Nephron (organoid): ENCODE data around the gene CARD19.

Experiments
- H3K27ac Mint-ChIP-seq, 3 experiments: 2 replicates each; pipeline ENCODE4 v1.8.0; 2020; ENCODE audit warnings: mixed read lengths in 3 of 3, mild to moderate bottlenecking in 2 of 3, moderate library complexity in 1 of 3
- H3K27me3 Mint-ChIP-seq: 2 replicates; pipeline ENCODE4 v1.8.0; 2021; ENCODE audit warnings: low read depth, mild to moderate bottlenecking, moderate library complexity, mixed read lengths
- H3K36me3 Mint-ChIP-seq: 2 replicates; pipeline ENCODE4 v1.8.0; 2020; ENCODE audit warnings: low read depth, mixed read lengths
- H3K4me1 Mint-ChIP-seq: 2 replicates; pipeline ENCODE4 v1.8.0; 2020; ENCODE audit warnings: mixed read lengths
- H3K4me3 Mint-ChIP-seq, 3 experiments: 2 replicates each; pipeline ENCODE4 v1.8.0; 2020; ENCODE audit warnings: mild to moderate bottlenecking in 3 of 3, mixed read lengths in 3 of 3, moderate library complexity in 2 of 3
- H3K9me3 Mint-ChIP-seq: 2 replicates; pipeline ENCODE4 v1.8.0; 2020; ENCODE audit warnings: mixed read lengths
- CTCF ChIP-seq, 3 experiments: fragments of 200-600 bp; sonication (generic); IDR thresholded peaks; one replicate each; pipeline ENCODE4 v1.5.0; 2021; ENCODE audit warnings: antibody characterized with exemption in 3 of 3; ENCODE audit not compliant: unreplicated experiment in 3 of 3

Gene CARD19

GRCh38 chr9:93083592-93084470, 12.2 kb upstream of the CARD19 start:
- Mint-ChIP-seq H3K36me3 (no peaks in the 10 kb centered on the region), H3K9me3 (no peaks in the 10 kb centered on the region), H3K4me3 (no peak overlapping the region), H3K4me1 (peaks cover 6% of the 10 kb centered on the region), H3K27me3 (no peaks in the 10 kb centered on the region), H3K27ac (peak overlapping the region in 2 of 3 experiments; percentile 46 to 49)
- no peak for TF ChIP-seq CTCF (IDR thresholded peaks at IDR 0.05; ENCODE audit: unreplicated experiment in 3 of 3)

- Mint-ChIP-seq H3K4me3 (no peak overlapping the region), H3K27ac (no peak overlapping the region), H3K27me3 (no peaks in the 10 kb centered on the region), H3K9me3 (no peaks in the 10 kb centered on the region), H3K4me1 (peaks cover 6% of the 10 kb centered on the region), H3K36me3 (no peaks in the 10 kb centered on the region)
- no peak for TF ChIP-seq CTCF (IDR thresholded peaks at IDR 0.05; ENCODE audit: unreplicated experiment in 3 of 3)
Observed at GRCh38 chr9:93084471-93084881, 11.5 kb upstream of the CARD19 start.

GRCh38 chr9:93085676-93086075, 10.3 kb upstream of the CARD19 start:
- H3K9me3 Mint-ChIP-seq: no peaks in the 10 kb centered on the region
- no peak for TF ChIP-seq CTCF (IDR thresholded peaks at IDR 0.05; ENCODE audit: unreplicated experiment in 3 of 3)
- H3K36me3 Mint-ChIP-seq: no peaks in the 10 kb centered on the region
- H3K27ac Mint-ChIP-seq: no peak overlapping the region
- H3K4me3 Mint-ChIP-seq: no peak overlapping the region
- H3K27me3 Mint-ChIP-seq: no peaks in the 10 kb centered on the region
- peaks cover 6% of the 10 kb centered on the region for H3K4me1 Mint-ChIP-seq

- H3K27ac Mint-ChIP-seq: no peak overlapping the region
- H3K4me1 Mint-ChIP-seq: peaks cover 11% of the 10 kb centered on the region
- no peaks in the 10 kb centered on the region for H3K36me3 Mint-ChIP-seq
- no peak overlapping the region for H3K4me3 Mint-ChIP-seq
- no peaks in the 10 kb centered on the region for H3K27me3 Mint-ChIP-seq
- no peak for TF ChIP-seq CTCF (IDR thresholded peaks at IDR 0.05; ENCODE audit: unreplicated experiment in 3 of 3)
- H3K9me3 Mint-ChIP-seq: no peaks in the 10 kb centered on the region
Observed at GRCh38 chr9:93086447-93087224, 9.4 kb upstream of the CARD19 start.

GRCh38 chr9:93087971-93088655, 7.9 kb upstream of the CARD19 start:
- H3K4me1 Mint-ChIP-seq: peaks cover 24% of the 10 kb centered on the region
- no peaks in the 10 kb centered on the region for H3K36me3 Mint-ChIP-seq
- H3K4me3 Mint-ChIP-seq: no peak overlapping the region
- H3K27me3 Mint-ChIP-seq: no peaks in the 10 kb centered on the region
- no peak for TF ChIP-seq CTCF (IDR thresholded peaks at IDR 0.05; ENCODE audit: unreplicated experiment in 3 of 3)
- H3K27ac Mint-ChIP-seq: peak overlapping the region in 1 of 3 experiments; percentile 67
- no peaks in the 10 kb centered on the region for H3K9me3 Mint-ChIP-seq
